HG03521 (cell line): ENCODE data around the gene HDAC9.

Experiments used
- ATAC-seq: cut with Tn5 transposase; IDR thresholded peaks from one replicate; pipeline ENCODE4 v1.9.1; 2021; ENCODE audit warnings: mild to moderate bottlenecking, moderate library complexity; ENCODE audit not compliant: unreplicated experiment

HDAC9 gene

DNA sequence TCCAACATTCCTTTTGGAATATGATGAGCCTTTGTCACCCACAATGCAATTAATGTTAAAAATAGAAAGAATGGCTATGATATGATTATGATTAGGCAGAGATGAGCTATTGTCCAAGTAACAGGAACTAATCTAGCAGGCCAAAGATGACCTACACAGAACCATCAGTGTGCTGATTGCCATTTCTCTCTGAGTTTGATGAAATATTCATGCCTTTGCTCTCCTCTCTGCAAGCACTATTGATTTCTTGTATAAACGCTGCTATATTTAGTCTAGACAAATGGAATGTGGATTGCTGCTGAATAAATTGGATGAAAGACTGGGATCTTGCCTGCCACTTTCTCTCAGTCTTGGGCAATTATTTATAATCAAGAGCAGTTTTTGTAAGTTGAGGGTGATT lies 85.4 kb downstream of the HDAC9 start:
- ATAC-seq = no peak

DNA sequence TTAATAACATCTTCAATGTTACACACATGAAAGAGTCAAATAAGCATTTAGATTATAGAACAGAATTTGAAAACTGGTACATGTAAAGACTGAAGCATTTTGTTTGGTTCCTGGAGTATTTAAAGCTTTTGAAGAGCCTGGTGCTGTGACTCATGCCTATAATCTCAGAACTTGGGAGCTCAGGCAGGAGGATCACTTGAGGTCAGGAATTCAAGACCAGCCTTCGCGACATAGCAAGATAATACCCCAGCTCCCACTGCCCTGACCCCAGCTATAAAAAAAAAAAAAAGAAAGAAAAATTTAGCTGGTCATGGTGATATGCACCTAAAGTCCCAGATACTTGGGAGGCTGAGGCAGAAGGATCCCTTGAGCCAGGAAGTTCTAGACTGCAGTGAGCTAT lies 87.8 kb downstream of the HDAC9 start:
- no peak for ATAC-seq

DNA sequence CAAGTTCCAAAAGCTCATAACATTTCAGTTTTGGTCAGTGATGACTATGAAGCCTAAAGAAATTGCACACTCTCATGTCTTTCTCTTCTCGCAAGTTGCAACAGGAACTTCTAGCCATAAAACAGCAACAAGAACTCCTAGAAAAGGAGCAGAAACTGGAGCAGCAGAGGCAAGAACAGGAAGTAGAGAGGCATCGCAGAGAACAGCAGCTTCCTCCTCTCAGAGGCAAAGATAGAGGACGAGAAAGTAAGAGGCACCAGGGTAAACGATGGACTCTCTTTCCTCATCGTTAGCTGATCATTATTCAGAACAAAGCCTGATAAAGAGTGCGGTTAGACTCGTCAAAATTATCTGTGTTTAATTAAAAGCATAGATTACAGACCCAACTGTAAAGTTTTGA lies 94.7 kb downstream of the HDAC9 start:
- ATAC-seq = no peak

DNA sequence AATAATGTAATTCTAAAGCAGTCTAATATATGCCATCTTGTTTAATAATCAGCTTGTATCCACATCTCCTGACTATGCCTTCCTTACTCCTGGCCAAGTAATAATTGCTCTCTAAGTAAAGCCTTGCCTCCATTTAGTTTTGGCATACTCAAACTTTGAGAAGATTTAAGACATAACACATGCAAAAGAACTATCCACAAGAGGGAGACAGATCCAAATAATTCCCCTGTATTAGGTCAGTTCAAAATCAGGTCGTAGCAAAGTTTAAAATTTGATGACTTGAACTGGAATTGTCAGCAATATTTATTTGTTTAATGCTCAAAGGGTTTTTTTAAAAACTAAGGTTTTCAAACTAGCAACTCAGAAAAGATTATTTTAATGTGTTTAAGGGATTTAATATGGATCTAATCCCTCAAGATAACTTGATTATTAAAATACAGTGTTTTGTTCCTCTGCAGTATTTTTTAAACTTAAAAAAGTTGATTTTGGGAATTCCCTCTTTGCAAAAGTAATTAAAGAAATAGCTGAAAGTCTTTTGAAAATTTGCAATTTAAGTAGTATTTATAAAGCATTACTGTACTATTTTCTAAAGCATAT lies 95.3 kb downstream of the HDAC9 start:
- no peak for ATAC-seq

DNA sequence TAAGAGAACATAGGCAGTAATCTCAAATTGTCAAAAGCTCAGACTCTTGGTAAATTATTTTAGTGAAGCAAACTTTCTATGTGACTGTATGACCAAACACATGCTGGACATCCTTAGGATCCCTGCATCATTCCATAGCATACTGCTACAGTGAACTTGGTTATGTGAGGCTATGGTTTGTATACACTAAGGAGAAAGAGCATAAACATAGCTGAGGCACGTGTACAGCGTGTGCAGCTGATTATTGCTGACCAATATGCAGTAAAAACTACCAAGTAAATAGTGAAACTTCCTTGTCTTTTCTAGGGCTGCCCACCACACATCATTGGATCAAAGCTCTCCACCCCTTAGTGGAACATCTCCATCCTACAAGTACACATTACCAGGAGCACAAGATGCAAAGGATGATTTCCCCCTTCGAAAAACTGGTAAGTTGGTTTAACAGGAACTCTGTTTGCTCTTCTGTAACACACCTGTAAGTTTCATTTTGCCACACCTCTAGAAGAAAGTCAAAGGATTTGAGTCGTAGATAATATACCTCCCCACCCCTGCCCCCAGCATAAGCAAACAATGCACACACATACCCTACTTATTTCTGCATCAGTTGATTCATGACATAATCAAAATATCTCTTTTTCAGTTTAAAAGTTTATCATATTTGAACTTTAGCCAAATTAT lies 98.2 kb downstream of the HDAC9 start:
- no peak for ATAC-seq

DNA sequence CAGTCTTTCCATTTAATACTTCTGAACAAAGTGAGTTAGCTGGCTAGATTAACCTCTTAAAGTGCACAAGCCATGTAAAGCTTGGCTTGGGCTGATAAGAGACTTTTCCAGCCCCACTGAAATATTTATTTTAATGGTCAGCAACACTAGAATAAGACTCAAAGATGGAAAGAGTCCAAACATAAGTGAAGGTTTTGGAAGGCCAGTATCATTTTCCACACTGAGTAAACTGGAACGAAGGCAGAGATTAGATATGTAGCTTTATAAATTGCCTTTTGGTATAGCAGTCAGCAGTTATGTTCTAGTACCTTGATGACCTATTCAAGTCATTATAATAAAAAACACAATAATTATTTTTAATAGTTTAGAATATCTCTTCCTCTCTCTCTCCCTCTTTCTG lies 102.2 kb downstream of the HDAC9 start:
- no peak for ATAC-seq

DNA sequence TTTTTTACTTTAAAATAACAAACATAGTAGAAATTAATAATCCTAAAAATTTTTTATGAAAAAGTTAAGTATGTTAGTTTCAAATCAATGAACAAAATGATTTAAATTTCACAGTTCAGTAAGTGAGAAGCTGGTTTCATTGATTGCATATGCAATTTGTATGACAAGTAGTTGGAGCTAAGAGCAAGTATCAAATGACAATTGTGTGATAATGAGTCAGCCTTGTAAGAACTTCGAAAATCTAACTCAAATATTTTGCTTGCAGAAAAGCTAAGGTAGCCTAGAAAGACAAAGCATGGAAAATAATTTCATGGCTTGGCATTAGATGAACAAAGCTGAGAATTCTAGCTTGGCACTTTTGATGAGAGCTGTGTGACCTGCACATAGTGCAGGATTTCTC lies 111.5 kb downstream of the HDAC9 start:
- no peak for ATAC-seq

DNA sequence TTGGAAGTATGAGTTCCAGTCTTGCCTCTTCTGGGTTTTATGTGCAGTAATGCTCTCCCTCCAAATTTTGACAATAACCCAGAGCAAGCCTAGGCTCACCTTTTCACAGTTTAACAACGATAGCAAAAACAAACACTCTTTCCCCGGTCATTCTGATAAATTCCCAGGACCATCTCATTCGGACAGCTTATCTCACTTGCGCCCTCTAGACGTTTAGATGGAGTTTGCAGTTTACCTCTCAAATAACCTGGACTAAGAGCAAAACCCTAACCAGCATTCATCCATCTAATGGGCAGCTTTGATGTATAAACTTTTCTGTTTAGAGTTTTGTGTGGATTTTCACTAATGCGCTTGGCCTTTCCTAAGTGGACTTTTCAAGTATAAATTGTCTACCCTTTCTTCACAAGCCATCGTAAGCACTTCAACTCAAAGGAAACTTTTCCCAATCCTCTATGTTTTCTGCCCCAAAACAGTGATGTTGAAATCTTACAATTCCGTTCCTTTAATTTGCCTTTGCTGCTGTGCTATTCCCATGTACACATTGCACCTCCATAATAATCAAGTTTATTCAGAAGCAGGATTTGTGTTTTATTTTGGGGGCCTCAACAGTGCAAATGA lies 114.9 kb downstream of the HDAC9 start:
- no peak for ATAC-seq

DNA sequence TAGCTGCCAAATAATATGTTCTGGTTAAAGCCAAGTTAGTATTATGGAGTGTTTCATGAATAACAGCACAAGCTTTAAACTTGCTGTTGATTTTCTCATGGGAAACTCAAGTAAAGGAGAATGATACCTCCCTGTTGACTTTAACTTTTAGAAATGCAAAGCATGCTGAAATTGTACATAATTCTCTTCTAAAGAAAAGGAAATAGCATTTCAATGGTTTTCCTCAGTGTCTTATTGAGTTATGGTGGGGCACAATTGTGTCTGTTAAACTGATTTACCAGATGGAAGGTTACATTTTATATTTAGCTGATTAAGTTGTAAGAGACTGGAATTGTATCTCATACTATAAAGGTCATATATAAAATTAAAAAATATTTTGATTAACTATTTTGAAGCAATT lies 119.3 kb downstream of the HDAC9 start:
- ATAC-seq = no peak

DNA sequence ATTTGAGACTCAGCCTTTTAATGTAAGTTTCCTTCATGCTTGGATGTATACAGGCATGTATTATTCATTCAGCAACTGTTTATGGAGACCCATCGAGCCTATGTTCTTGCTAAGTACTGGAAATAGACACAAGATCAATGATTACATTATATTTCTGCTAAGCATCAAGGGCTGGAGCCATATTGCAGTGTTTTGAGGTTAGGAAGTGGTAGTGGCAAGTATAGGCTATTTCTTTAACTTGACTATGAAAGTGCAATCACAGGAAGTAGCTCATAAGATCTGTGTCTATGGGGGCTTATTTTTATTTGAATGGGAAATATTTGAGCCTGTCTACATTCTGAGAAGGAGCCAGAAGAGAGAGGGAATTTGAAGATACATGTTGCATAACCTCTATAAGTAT lies 123.8 kb downstream of the HDAC9 start:
- no peak for ATAC-seq

DNA sequence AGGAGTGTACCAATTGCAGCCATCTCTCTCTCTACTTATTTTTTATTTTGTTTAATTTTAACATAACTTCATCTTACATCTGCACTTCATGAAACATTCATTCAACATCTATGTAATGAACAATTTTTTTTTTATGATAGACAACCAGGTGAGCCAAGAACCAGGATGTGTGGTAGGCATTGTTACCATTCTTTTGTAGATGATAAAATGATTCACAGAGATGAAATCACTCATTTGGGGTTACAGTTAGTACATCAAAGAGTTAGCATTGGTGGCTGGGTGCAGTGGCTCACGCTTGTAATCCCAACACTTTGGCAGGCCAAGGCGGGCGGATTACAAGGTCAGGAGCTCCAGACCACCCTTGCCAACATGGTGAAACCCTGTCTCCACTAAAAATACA lies 127.8 kb downstream of the HDAC9 start:
- ATAC-seq = no peak

DNA sequence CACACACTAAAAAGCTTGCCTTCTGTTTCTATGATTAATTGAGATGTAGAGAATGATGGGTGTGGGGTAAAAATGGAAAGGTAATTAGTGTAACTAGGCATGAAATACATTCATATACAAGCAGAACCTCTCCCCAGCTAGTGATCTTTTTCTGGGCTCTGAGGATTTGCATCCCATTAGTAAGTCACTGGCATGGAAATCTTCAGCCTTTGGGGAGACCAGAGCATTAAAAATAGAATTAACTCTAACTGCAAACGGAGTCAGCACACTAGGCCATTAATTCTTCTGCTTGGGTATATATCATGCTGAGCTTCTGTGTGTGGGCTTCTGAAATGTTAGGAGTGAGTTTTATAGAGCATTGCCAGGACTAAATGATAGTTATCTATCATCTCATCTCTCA lies 128.9 kb downstream of the HDAC9 start:
- ATAC-seq = no peak

DNA sequence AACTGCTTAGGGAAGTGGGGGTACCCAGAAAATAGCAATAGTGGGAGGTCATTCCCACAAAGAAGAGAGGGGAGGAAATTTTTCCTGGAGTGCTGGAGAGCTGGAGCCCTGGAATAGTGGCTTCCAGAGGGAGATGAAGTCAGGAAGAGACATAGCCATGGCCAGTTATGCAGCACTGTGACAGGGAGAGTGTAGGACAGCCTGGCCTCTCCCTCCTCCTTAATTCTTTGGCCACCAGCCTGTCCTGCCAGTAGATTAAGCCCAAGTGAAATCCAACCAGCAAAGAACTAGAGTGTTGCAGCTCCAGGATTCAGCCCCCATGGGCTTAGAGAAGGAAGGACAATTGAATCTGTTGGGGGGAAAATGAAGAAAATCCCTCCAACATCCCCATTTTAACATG lies 130.5 kb downstream of the HDAC9 start:
- ATAC-seq = no peak

DNA sequence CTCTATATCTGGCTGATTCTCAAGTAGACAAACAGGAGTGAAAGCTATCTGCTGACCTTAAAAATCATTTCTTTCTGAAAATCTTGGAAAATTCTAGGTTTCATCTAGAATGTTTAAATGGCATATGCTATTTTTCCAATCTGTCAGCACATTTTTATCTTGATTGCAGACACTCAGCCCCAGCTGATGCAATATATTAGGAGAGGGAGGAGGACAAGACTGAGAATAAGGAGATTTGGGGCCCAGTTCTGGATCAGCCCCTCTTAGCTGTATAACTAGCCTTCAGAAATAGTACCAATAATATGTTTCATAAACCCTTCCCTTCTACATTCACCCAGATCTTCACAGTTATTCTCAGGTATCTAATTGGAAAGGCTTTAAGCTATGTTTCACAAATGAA lies 131.2 kb downstream of the HDAC9 start:
- no peak for ATAC-seq

DNA sequence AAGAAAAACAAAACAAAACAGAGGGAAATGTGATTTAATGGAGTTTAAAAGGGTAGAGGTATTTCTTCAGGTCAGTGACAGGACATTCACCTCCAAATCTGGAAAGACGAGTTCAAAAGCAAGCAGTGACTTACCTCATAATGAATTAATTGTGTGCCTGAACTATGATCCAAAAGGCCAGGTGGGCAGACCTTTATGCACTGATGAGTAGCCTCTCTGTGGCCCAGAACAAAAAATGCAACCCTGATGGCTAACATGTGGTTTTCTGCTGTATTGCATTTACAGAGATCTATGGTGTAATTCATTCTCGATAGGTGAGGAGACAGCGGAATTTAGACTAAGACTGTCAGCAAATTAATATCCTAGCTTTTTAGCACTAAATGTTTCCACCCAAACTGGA lies 142.0 kb downstream of the HDAC9 start:
- no peak for ATAC-seq

DNA sequence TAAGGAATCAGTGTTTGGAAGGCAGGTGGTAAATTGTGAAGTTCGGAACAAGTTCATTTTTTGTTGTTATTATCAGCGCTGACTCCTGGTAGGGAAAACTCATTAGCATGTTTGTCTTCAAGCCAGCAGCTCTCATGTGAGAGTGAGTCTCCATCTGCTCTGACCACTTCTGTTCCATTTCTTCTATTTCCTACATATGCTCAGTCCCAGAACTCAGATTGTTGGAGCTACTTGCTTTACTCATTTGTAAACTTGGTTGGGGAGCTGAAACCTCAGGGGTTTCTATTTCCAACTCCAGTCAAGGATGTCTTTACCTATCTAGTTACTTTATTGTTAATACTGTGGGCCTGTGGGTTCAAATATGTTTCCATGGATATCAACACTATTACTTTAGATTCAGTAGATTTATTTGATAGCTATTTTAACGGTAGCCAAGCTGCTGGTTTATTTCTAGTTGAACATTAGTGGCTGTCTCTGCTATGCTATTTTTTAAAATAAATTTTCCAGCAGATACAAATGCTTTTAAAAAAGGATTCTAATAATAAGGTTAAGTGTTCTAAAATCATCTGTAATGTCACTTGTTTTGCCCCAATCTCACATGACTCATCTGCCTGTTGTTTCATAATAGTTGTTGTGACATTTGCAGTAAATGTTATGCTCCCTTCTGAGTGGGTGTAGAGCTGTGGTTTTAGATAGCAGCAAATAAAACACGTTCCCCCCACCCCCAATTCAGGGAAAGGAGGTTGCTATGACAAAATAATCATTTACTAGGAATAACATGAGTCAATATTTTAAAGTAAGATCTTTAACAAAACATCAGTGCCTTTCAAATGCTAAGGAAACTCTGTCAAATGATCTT lies 143.3 kb downstream of the HDAC9 start:
- ATAC-seq = no peak

DNA sequence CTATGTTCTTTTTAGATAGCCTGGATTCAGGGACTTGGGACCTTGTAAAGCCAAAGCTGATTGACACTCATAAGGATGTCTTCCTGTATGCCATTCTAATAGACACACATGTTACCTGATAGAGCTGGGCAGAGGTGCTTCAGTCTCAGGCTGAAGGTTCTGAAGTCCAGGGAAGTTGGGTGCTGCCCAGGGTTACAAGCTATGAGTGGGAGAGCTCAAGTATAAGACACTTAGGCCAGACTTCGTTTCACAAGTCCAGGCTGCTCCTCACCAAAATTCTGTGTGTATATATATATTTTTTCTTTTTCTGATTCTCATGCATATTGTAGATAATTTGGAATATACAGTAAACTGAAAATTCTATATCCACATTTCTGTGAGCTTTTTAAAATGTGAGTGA lies 144.2 kb downstream of the HDAC9 start:
- ATAC-seq = no peak

DNA sequence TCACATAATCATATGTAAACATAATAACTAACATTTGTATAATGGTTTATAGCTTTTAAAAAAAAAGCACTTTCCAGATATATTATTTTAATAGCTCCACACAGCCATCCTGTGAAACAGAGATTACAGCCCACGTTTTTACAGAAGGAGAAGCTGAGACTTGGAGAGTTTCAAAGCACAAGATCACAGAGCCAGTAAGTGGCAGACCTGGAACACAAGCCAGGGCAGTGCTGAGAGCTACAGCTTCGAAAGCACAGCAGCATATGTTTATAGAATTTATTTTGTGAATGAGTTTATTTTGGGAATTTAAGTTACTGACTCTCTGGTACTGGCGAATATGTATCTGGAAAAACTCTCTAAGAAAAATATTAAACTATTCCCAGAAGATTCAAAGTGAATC lies 149.4 kb downstream of the HDAC9 start:
- ATAC-seq = no peak

DNA sequence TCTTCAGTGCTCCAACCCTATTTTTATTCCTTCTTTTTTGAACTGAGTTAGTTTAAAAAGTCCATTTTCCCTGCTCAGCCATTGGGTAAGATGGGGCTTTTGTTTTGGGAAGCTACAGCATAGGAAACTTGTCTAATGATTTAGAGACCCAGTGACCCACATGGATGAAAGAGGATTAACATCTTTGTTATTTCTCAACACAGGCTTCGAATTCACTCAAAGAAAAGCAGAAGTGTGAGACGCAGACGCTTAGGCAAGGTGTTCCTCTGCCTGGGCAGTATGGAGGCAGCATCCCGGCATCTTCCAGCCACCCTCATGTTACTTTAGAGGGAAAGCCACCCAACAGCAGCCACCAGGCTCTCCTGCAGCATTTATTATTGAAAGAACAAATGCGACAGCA lies 152.0 kb downstream of the HDAC9 start:
- no peak for ATAC-seq

DNA sequence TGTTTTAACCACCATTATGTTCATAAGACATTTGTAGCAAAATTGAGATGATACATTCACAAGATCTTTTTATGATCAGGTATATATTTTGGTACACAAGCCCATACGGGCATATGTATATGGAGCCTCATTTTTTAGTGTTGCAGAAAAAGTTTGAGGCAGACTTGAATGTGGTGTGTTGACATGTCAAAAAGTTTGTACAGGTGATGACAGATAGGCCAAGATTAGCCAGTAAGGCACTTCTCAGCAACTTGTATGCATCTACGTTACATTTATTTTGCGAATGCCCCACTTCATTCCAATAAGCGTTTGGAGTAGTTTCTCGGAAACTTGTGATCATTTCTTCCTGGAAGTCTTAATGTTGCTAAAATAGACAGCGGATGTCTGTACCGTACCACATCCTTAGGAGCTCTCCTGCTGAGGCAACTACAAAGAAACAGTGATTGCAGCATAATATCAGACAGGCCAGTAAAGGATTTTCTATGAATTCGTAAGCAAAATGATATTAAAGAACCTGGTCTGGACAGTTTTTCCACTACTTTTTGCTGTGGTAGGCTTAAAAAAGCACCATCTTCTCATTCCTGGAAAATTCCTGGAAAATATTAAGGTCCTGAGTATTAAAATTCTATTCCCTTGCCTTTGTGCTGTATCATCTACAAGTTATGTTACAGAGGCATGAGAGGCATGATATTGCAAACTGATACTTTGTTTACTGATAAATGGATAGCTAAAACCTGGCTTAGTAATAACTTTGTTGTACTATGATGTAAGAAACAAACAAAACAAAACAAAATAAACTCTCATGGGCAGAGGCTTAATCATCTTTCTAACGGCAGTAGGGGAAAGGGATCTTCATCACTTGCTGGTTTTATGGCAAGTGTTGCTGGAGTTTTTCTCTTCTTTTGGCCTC lies 153.6 kb downstream of the HDAC9 start:
- ATAC-seq = no peak
